Uterus (tissue), 2 donors: ENCODE results near the gene TIPARP.

ENCODE experiments used
- CTCF ChIP-seq, 4 experiments: fragments of 200-600 bp in 2 of 4; fragments of 450-650 bp in 2 of 4; sonication (generic) in 2 of 4; IDR thresholded peaks; one replicate each; pipeline ENCODE4 v1.5.1; 2016 to 2019; ENCODE audit warnings: antibody characterized with exemption in 4 of 4, mild to moderate bottlenecking in 2 of 4, moderate library complexity in 1 of 4
- POLR2A ChIP-seq, 2 donors: fragments of 450-650 bp; IDR thresholded peaks; one replicate each; pipeline ENCODE4 v1.6.1; 2016; ENCODE audit warnings: antibody characterized with exemption in 2 of 2, mild to moderate bottlenecking in 1 of 2, moderate library complexity in 1 of 2

GRCh38 chr3:156664011-156664830 lies 10.2 kb upstream of the TIPARP start:
- TF ChIP-seq CTCF (IDR thresholded peaks at IDR 0.05) (no peak), POLR2A (IDR thresholded peaks at IDR 0.05) (no peak)
